ENCODE data around the gene YAP1. TPM values are rescaled to one million over a fixed set of nuclear protein-coding genes. Genes with fewer than 3 reads are reported as not detected.

The YAP1 gene
- total and polyA plus RNA-seq, 2 of the 4 experiments (the other 2 are of a cell fraction), result 121 to 251 TPM

DNA sequence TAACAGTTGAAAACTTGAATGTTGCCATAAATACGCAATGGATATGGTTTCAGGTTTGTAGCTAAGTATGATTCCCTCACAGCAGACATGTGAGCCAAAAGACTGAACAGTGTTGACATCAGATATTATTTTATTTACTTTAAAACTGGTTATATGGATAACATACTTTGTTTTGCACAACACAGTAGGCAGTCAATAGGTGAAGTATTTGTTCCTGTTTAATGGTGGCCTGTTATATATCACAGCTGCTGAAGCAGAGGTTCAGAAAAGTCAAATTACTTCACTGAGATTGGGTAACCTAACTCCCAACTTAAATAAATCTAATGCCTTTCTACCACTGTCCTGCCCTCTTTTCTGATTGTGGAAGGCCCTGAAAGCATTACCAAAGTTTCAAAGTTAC is 44.6 kb downstream of the YAP1 start:
- in situ Hi-C loops (cut with MboI; ENCODE audit: low sequenced_read_pairs) (no loop called here), intact Hi-C loops (cut with micrococcal nuclease) (no loop called here), dilution Hi-C loops (cut with HindIII; ENCODE audit: low sequenced_read_pairs, unreplicated experiment) (no loop called here)
- ChIA-PET POLR2A (ENCODE audit: unreplicated experiment) (no interaction called here), CTCF (no interaction called here)
- Histone ChIP-seq H4K91ac (ENCODE audit: insufficient read depth, low read depth, low read length) (no peak overlapping the region), H3K56ac (ENCODE audit: extremely low read depth, insufficient read depth, low read length) (no peak overlapping the region), H3K18ac (ENCODE audit: low read depth, low read length) (no peak overlapping the region), H2BK15ac (ENCODE audit: low read depth, low read length) (no peak overlapping the region), H2BK120ac (ENCODE audit: low read depth, low read length) (no peak overlapping the region), H2AFZ (replicated peaks; ENCODE audit: low read length, poor library complexity) (no peak overlapping the region), H2BK20ac (ENCODE audit: low read depth, low read length) (no peak overlapping the region), H3K14ac (replicated peaks; ENCODE audit: low read depth, low read length) (no peak overlapping the region), H3K9me3 (ENCODE audit: control insufficient read depth, insufficient read depth, low read length) (no peaks in the 10 kb centered on the region), H3K27me3 (ENCODE audit: control insufficient read depth, insufficient read depth, low read length) (no peaks in the 10 kb centered on the region), H3K4me1 (ENCODE audit: control insufficient read depth, insufficient read depth, low read length) (peaks cover 17% of the 10 kb centered on the region), H2BK5ac (ENCODE audit: low read depth, low read length, poor library complexity, severe bottlenecking) (peak overlapping the region; percentile 86), H3K23ac (ENCODE audit: low read depth, low read length) (no peak overlapping the region), H3K4me2 (ENCODE audit: low read depth, low read length) (no peak overlapping the region), H3K9me1 (ENCODE audit: insufficient read depth, low read length) (peaks cover 14% of the 10 kb centered on the region), H4K5ac (ENCODE audit: low read depth, low read length) (no peak overlapping the region), H3K36me3 (ENCODE audit: control insufficient read depth, insufficient read depth, low read length) (no peaks in the 10 kb centered on the region; the same call in 1 of the 2 replicates), H2AK9ac (replicated peaks; ENCODE audit: low read depth, low read length, poor library complexity) (no peak overlapping the region), H3K9ac (ENCODE audit: low read depth, low read length) (no peak overlapping the region), H3K4ac (ENCODE audit: low read depth, low read length) (no peak overlapping the region), H3K4me3 (ENCODE audit: insufficient read depth, low read depth, low read length) (no peak overlapping the region), H3K27ac (ENCODE audit: insufficient read depth, low read length) (no peak overlapping the region), H2AK5ac (ENCODE audit: low read depth, low read length) (no peak overlapping the region), H3K79me1 (ENCODE audit: low read depth in 1 of 2, low read length in 2 of 2) (peaks cover 8 to 74% of the 10 kb centered on the region in 2 experiments; a peak in 3 of 4 replicates), H4K20me1 (ENCODE audit: insufficient read depth, low read length) (peaks cover 54% of the 10 kb centered on the region), H4K8ac (ENCODE audit: low read depth in 2 of 2, low read length in 2 of 2) (0 out of 4 replicates have a peak overlapping the region, but pooled peaks of 1 of the 2 experiments have one; percentile 38)
- BruUV-seq (replicated peaks), result no TSS peak
- 0 out of 2 replicates have a peak, but pooled peaks have one; percentile 24 for ATAC-seq (ENCODE audit: low read depth)
- no peak for DNase-seq
- no peak for TF ChIP-seq CHD1 (IDR thresholded peaks at IDR 0.05; ENCODE audit: low read depth, low read length)
- no peak for TF ChIP-seq MXI1 (IDR thresholded peaks at IDR 0.05; ENCODE audit: borderline replicate concordance, low read depth, low read length)
- no peak for TF ChIP-seq RFX5 (IDR thresholded peaks at IDR 0.05; ENCODE audit: low read depth, low read length)
- no peak for TF ChIP-seq RCOR1 (IDR thresholded peaks at IDR 0.05; ENCODE audit: insufficient replicate concordance, low read length)
- TF ChIP-seq BHLHE40 (IDR thresholded peaks at IDR 0.05; ENCODE audit: low read depth, low read length), result no peak
- TF ChIP-seq NFE2L2 (IDR thresholded peaks at IDR 0.05; ENCODE audit: low read depth, low read length), result no peak
- no peak for TF ChIP-seq POLR2A (IDR thresholded peaks at IDR 0.05; ENCODE audit: low read depth, low read length)
- TF ChIP-seq, protein P1, sequence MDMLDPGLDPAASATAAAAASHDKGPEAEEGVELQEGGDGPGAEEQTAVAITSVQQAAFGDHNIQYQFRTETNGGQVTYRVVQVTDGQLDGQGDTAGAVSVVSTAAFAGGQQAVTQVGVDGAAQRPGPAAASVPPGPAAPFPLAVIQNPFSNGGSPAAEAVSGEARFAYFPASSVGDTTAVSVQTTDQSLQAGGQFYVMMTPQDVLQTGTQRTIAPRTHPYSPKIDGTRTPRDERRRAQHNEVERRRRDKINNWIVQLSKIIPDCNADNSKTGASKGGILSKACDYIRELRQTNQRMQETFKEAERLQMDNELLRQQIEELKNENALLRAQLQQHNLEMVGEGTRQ (IDR thresholded peaks at IDR 0.05; ENCODE audit: low read depth, low read length), result no peak
- TF ChIP-seq FOS (IDR thresholded peaks at IDR 0.05; ENCODE audit: low read depth, low read length), result no peak
- TF ChIP-seq MAFK (IDR thresholded peaks at IDR 0.05; ENCODE audit: low read depth, low read length), result no peak
- TF ChIP-seq CEBPB (IDR thresholded peaks at IDR 0.05; ENCODE audit: low read depth, low read length), result no peak
- TF ChIP-seq, protein P2, sequence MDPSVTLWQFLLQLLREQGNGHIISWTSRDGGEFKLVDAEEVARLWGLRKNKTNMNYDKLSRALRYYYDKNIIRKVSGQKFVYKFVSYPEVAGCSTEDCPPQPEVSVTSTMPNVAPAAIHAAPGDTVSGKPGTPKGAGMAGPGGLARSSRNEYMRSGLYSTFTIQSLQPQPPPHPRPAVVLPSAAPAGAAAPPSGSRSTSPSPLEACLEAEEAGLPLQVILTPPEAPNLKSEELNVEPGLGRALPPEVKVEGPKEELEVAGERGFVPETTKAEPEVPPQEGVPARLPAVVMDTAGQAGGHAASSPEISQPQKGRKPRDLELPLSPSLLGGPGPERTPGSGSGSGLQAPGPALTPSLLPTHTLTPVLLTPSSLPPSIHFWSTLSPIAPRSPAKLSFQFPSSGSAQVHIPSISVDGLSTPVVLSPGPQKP (IDR thresholded peaks at IDR 0.05; ENCODE audit: borderline replicate concordance, low read depth, low read length), result no peak
- TF ChIP-seq MAZ (IDR thresholded peaks at IDR 0.05; ENCODE audit: borderline replicate concordance, low read depth, low read length), result no peak
- TF ChIP-seq, protein P3, sequence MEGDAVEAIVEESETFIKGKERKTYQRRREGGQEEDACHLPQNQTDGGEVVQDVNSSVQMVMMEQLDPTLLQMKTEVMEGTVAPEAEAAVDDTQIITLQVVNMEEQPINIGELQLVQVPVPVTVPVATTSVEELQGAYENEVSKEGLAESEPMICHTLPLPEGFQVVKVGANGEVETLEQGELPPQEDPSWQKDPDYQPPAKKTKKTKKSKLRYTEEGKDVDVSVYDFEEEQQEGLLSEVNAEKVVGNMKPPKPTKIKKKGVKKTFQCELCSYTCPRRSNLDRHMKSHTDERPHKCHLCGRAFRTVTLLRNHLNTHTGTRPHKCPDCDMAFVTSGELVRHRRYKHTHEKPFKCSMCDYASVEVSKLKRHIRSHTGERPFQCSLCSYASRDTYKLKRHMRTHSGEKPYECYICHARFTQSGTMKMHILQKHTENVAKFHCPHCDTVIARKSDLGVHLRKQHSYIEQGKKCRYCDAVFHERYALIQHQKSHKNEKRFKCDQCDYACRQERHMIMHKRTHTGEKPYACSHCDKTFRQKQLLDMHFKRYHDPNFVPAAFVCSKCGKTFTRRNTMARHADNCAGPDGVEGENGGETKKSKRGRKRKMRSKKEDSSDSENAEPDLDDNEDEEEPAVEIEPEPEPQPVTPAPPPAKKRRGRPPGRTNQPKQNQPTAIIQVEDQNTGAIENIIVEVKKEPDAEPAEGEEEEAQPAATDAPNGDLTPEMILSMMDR (conservative IDR thresholded peaks at IDR 0.05; ENCODE audit: low read depth, low read length), result no peak
- TF ChIP-seq SMC3 (IDR thresholded peaks at IDR 0.05; ENCODE audit: low read depth, low read length), result no peak
- no peak for TF ChIP-seq RAD21 (IDR thresholded peaks at IDR 0.05; ENCODE audit: low read length)
- no CpG with 5 or more reads among the region's 1 CpG for WGBS, 2 experiments (ENCODE audit: extremely low coverage in 2 of 2, insufficient read length in 1 of 2)
